ENCODE results near the gene COG1. TPM values are rescaled to one million over a fixed set of nuclear protein-coding genes. Genes with fewer than 3 reads are reported as not detected.

Gene COG1
- total and polyA plus RNA-seq, 12 donors, result 27.1 to 97.2 (median 58.0) TPM

DNA sequence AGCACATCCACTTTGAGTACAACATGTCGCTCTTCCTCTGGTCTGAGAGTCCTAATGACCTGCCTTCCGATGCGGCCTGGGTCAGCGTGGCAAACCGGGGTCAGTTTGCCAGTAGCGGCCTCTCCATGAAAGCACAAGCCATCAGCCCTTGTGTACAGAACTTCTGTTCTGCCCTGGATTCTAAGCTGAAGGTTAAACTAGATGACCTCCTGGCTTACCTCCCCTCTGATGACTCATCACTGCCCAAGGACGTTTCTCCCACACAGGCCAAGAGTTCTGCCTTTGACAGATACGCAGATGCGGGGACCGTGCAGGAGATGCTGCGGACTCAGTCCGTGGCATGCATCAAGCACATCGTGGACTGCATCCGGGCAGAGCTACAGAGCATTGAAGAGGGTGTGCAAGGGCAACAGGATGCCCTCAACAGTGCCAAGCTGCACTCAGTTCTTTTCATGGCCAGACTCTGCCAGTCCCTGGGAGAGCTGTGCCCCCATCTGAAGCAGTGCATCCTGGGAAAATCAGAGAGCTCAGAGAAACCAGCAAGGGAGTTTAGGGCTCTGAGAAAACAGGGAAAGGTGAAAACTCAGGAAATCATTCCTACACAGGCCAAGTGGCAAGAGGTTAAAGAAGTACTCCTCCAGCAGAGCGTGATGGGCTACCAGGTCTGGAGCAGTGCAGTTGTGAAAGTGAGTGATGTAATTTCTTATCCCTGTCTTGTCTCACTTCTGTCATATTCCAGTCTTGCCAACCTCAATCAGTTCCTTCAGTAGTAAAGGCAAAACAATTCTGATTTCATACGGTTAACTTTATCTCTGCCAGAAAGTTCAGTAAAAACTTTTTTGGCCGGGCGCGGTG is 8.6 kb downstream of the COG1 start:
- TF ChIP-seq, protein P1, sequence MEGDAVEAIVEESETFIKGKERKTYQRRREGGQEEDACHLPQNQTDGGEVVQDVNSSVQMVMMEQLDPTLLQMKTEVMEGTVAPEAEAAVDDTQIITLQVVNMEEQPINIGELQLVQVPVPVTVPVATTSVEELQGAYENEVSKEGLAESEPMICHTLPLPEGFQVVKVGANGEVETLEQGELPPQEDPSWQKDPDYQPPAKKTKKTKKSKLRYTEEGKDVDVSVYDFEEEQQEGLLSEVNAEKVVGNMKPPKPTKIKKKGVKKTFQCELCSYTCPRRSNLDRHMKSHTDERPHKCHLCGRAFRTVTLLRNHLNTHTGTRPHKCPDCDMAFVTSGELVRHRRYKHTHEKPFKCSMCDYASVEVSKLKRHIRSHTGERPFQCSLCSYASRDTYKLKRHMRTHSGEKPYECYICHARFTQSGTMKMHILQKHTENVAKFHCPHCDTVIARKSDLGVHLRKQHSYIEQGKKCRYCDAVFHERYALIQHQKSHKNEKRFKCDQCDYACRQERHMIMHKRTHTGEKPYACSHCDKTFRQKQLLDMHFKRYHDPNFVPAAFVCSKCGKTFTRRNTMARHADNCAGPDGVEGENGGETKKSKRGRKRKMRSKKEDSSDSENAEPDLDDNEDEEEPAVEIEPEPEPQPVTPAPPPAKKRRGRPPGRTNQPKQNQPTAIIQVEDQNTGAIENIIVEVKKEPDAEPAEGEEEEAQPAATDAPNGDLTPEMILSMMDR (IDR thresholded peaks at IDR 0.05), result no peak
- no peak overlapping the region for H3K4me3 ChIP-seq
- peak overlapping the region in 4 of 10 donors; percentile 29 to 65 (median 38) for H3K27ac ChIP-seq
- ATAC-seq, result peak in 6 of 8 donors; percentile 14 to 75 (median 56)
- DNase-seq, result peak; percentile 23 to 24
- H3K4me1 ChIP-seq, result peaks cover 2 to 34% (median 24%) of the 10 kb centered on the region in 9 donors
- no peaks in the 10 kb centered on the region for H3K27me3 ChIP-seq
- WGBS, 2 donors, result 77 to 78% methylated on average over 19 of the region's 19 CpGs
- intact Hi-C loops (cut with DNase I), result no loop called here
- H3K36me3 ChIP-seq, result peaks cover 0 to 100% (median 77%) of the 10 kb centered on the region in 9 donors
- H3K9me3 ChIP-seq, result no peaks in the 10 kb centered on the region

DNA sequence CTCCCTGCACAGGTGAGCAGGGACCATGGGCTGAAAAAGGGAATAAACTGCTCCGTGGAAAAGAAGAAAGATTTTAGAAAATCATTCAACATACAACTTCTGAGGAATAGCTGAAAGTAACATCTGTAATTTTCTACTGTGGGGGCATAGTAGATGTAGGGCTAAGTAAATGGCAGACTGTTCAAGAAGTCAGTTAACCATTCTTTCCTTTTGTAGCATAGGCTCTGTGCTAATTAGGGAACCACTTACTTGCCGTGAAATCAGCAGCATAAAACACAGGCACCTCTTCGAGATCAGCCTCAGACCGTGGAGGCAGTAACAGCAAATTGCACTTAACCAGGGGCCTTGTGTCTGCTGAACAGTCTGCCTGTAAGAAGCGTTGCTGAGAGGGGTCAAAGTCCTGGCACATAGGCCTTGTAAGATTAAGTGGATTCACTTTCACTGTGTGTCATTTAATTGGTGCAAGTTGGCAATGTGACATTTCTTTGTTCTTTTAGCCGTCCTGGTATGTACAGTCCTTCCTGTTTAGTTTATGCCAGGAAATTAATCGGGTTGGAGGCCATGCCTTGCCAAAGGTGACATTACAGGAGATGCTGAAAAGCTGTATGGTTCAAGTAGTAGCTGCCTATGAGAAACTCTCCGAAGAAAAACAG is 10.4 kb downstream of the COG1 start:
- TF ChIP-seq, protein P1 (IDR thresholded peaks at IDR 0.05), result no peak
- 31 to 32% methylated on average over 8 of the region's 8 CpGs for WGBS, 2 donors
- peak; percentile 45 to 83 (median 76) for ATAC-seq
- DNase-seq, result no peak
- H3K4me3 ChIP-seq, result no peak overlapping the region
- peaks cover 2 to 43% (median 24%) of the 10 kb centered on the region in 9 donors for H3K4me1 ChIP-seq
- no peaks in the 10 kb centered on the region for H3K9me3 ChIP-seq
- peaks cover 0 to 100% (median 74%) of the 10 kb centered on the region in 9 donors for H3K36me3 ChIP-seq
- intact Hi-C loops (cut with DNase I), result no loop called here
- peak overlapping the region in 9 of 10 donors; percentile 6 to 77 (median 60) for H3K27ac ChIP-seq
- no peaks in the 10 kb centered on the region for H3K27me3 ChIP-seq

DNA sequence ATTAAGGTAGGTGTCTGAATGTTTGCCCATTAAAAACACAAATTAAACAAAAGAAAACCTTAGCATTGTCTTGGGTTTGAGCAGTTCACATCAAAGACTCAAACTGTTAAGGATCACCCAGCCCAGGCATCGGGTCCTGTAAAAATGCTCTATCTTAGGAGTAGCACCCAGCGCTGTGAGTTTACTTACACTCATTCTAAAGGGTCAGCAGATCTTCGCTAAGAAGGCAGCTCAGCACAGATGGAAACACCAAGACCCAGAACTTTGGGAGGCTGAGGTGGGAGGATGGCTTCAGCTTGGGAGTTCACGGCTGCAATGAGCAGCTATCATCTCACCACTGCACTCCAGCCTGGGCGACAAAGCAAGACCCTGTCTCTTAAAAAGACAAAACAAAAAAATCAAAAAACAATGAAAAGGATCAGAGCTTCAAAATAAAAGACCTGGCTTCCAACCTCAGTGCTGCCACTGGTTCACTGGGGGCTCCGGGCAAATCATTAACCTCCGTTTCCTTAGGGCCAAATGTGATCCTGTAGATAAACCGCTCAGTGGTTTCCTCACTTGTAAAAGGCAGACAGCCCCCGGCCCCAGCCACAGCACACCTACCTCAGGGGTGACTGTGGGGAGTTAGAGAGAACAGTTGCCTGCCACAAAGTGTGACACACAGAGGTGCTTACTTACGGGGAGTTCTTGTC is 11.1 kb downstream of the COG1 start:
- intact Hi-C loops (cut with DNase I), result no loop called here
- H3K36me3 ChIP-seq, result peaks cover 0 to 100% (median 70%) of the 10 kb centered on the region in 9 donors
- TF ChIP-seq, protein P1 (IDR thresholded peaks at IDR 0.05), result no peak
- peaks cover 2 to 49% (median 24%) of the 10 kb centered on the region in 9 donors for H3K4me1 ChIP-seq
- DNase-seq (no peak), ATAC-seq (no peak)
- peak overlapping the region in 8 of 10 donors; percentile 6 to 77 (median 64) for H3K27ac ChIP-seq
- WGBS, 2 donors, result 77 to 83% methylated on average over 10 of the region's 10 CpGs
- H3K9me3 ChIP-seq, result no peaks in the 10 kb centered on the region
- H3K4me3 ChIP-seq, result no peak overlapping the region
- H3K27me3 ChIP-seq, result no peaks in the 10 kb centered on the region

DNA sequence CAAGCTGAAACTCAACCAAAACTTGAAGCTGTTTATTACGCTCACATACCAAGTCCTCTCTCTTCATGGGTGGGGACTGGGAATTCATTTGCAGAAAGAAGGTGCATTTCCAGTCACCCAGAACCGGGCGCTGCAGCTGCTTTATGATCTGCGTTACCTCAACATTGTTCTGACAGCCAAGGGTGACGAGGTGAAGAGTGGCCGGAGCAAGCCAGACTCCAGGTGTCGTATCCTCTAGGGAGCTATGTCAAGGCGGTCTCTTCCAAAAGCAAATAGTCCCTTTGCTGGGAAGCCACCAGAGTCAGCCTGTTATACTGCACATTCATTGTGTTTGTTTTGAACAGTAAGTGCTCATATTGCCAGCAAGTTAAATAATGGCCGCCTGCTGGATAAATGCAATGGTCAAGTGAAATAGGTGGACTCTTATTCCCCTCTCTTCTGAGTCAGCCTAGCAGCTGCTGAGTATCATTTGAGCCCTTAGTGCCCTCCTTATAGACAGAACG is 12.7 kb downstream of the COG1 start:
- no peak for ATAC-seq
- TF ChIP-seq, protein P1 (IDR thresholded peaks at IDR 0.05), result no peak
- Histone ChIP-seq H3K4me1 (peaks cover 2 to 51% (median 26%) of the 10 kb centered on the region in 9 donors), H3K27me3 (no peaks in the 10 kb centered on the region), H3K4me3 (no peak overlapping the region), H3K36me3 (peaks cover 0 to 100% (median 66%) of the 10 kb centered on the region in 9 donors), H3K9me3 (no peaks in the 10 kb centered on the region), H3K27ac (no peak overlapping the region)
- DNase-seq, result no peak
- intact Hi-C loops (cut with DNase I), result no loop called here
- 77 to 86% methylated on average over 10 of the region's 10 CpGs for WGBS, 2 donors
